ENCODE data around the gene TAGLN2.

DNA sequence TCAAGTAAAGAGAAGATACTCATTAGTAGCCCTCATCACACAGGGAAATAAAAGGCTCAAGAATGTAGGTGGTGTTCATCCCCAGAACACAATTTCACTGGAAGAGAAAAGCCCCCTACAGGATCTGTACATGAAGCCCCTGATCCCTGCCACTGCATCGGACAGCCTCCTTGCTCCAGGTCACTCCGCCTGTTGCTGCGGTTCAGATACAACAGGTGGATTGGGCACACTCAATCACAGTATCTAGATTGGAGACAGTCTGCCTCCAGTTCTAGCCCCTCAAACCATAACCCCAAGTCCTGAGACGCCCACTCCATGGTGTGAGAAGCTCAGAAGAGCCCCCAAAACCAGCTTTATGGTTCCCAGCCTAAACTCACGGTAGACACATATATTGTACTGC lies 27.6 kb upstream of the TAGLN2 start:
- TF ChIP-seq, protein P1, sequence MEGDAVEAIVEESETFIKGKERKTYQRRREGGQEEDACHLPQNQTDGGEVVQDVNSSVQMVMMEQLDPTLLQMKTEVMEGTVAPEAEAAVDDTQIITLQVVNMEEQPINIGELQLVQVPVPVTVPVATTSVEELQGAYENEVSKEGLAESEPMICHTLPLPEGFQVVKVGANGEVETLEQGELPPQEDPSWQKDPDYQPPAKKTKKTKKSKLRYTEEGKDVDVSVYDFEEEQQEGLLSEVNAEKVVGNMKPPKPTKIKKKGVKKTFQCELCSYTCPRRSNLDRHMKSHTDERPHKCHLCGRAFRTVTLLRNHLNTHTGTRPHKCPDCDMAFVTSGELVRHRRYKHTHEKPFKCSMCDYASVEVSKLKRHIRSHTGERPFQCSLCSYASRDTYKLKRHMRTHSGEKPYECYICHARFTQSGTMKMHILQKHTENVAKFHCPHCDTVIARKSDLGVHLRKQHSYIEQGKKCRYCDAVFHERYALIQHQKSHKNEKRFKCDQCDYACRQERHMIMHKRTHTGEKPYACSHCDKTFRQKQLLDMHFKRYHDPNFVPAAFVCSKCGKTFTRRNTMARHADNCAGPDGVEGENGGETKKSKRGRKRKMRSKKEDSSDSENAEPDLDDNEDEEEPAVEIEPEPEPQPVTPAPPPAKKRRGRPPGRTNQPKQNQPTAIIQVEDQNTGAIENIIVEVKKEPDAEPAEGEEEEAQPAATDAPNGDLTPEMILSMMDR (IDR thresholded peaks at IDR 0.05): no peak
- no peak for TF ChIP-seq POLR2A (IDR thresholded peaks at IDR 0.05)
